ENCODE measurements around the gene PGD. TPM values are rescaled to one million over a fixed set of nuclear protein-coding genes. Genes with fewer than 3 reads are reported as not detected.
A peak's percentile ranks its signal among the peaks of the same experiment; 100 is the strongest.
"Not testable (repeated sequence)": the region's sequence is repeated elsewhere in the genome, so short reads cannot be mapped to it uniquely, and the experiment has no call there.

Gene PGD
- polyA plus RNA-seq, 1 experiment = 78.3 TPM

- no peaks in the 10 kb centered on the region for H3K27me3 ChIP-seq (ENCODE audit: control insufficient read depth, insufficient read depth, low read length)
- no peak overlapping the region for H3K4me3 ChIP-seq (ENCODE audit: low read depth, low read length)
- no peak for TF ChIP-seq CTCF (IDR thresholded peaks at IDR 0.05; ENCODE audit: insufficient read depth, low read depth, low read length)
- no peak for DNase-seq (ENCODE audit: low read depth)
- CTCF ChIA-PET = interaction anchor here (1.0 kb wide), 1 partner anchor 9 kb away, joined by 4 read pairs; no protein-coding TSS in a partner anchor
- POLR2A ChIA-PET = no interaction called here
- H3K36me3 ChIP-seq (ENCODE audit: control insufficient read depth, insufficient read depth, low read length) = peaks cover 6% of the 10 kb centered on the region; the same call in 1 of the 2 replicates
Observed at GRCh38 chr1:10368194-10368593, 30.7 kb upstream of the PGD start.

GRCh38 chr1:10374442-10374860 is 24.4 kb upstream of the PGD start:
- no peak for TF ChIP-seq CTCF (IDR thresholded peaks at IDR 0.05; ENCODE audit: insufficient read depth, low read depth, low read length)
- ChIA-PET CTCF (interaction anchor here (0.9 to 2.2 kb wide), 4 partner anchors 8 to 55 kb away, joined by 3 to 17 read pairs (median 4); partner anchors contain the start of gene CENPS), POLR2A (interaction anchor here (0.6 kb wide), 1 partner anchor 320 kb away, joined by 13 read pairs; no protein-coding TSS in a partner anchor)
- no peak overlapping the region for H3K4me3 ChIP-seq (ENCODE audit: low read depth, low read length)
- no peak for DNase-seq (ENCODE audit: low read depth)
- no peaks in the 10 kb centered on the region for H3K27me3 ChIP-seq (ENCODE audit: control insufficient read depth, insufficient read depth, low read length)
- H3K36me3 ChIP-seq (ENCODE audit: control insufficient read depth, insufficient read depth, low read length) = peaks cover 9% of the 10 kb centered on the region

- POLR2A ChIA-PET; H3K4me3 ChIP-seq (ENCODE audit: low read depth, low read length); H3K36me3 ChIP-seq (ENCODE audit: control insufficient read depth, insufficient read depth, low read length); H3K27me3 ChIP-seq (ENCODE audit: control insufficient read depth, insufficient read depth, low read length): not testable (repeated sequence)
- TF ChIP-seq CTCF (IDR thresholded peaks at IDR 0.05; ENCODE audit: insufficient read depth, low read depth, low read length) = peak; percentile 68
- CTCF ChIA-PET = interaction anchor here (0.6 to 3.2 kb wide), 18 partner anchors 10 to 489 kb away, joined by 3 to 40 read pairs (median 4); partner anchors contain the start of gene CENPS
- DNase-seq (ENCODE audit: low read depth) = peak; percentile 69
Observed at GRCh38 chr1:10377365-10378029, 21.4 kb upstream of the PGD start.

GRCh38 chr1:10378081-10378841 is 20.6 kb upstream of the PGD start:
- POLR2A ChIA-PET = interaction anchor here (0.6 kb wide), 1 partner anchor 97 kb away, joined by 4 read pairs; no protein-coding TSS in a partner anchor
- no peak overlapping the region for H3K4me3 ChIP-seq (ENCODE audit: low read depth, low read length)

More at GRCh38 chr1:10378081-10378841, 20.6 kb upstream of the PGD start:
- DNase-seq (ENCODE audit: low read depth) = no peak
- TF ChIP-seq CTCF (IDR thresholded peaks at IDR 0.05; ENCODE audit: insufficient read depth, low read depth, low read length) = no peak
- Histone ChIP-seq H3K36me3 (ENCODE audit: control insufficient read depth, insufficient read depth, low read length) (peaks cover 10% of the 10 kb centered on the region), H3K27me3 (ENCODE audit: control insufficient read depth, insufficient read depth, low read length) (no peaks in the 10 kb centered on the region)
- CTCF ChIA-PET = interaction anchor here (0.8 to 3.2 kb wide), 13 partner anchors 9 to 488 kb away, joined by 3 to 40 read pairs (median 4); partner anchors contain the start of gene CENPS

Measured in BJ (cell line).